Retinal pigment epithelial cell (primary cell): ENCODE measurements around the gene PCDHA11.
"Not testable (repeated sequence)": the region's sequence is repeated elsewhere in the genome, so short reads cannot be mapped to it uniquely, and the experiment has no call there.

ENCODE experiments used
- DNase-seq: peaks from one replicate; pipeline ENCODE4 v3.0.0-alpha.2; 2010; ENCODE audit warnings: low read depth
- H3K4me3 ChIP-seq: 2 replicates; pipeline ENCODE4 v1.5.1; 2011; ENCODE audit warnings: mild to moderate bottlenecking, low read length, control low read depth, moderate library complexity
- TF ChIP-seq, protein P1 (sequence below): conservative IDR thresholded peaks from 2 replicates; pipeline ENCODE4 v1.5.1; 2011; ENCODE audit warnings: low read depth, low read length, control low read depth, inconsistent platforms

Gene PCDHA11, protein sequence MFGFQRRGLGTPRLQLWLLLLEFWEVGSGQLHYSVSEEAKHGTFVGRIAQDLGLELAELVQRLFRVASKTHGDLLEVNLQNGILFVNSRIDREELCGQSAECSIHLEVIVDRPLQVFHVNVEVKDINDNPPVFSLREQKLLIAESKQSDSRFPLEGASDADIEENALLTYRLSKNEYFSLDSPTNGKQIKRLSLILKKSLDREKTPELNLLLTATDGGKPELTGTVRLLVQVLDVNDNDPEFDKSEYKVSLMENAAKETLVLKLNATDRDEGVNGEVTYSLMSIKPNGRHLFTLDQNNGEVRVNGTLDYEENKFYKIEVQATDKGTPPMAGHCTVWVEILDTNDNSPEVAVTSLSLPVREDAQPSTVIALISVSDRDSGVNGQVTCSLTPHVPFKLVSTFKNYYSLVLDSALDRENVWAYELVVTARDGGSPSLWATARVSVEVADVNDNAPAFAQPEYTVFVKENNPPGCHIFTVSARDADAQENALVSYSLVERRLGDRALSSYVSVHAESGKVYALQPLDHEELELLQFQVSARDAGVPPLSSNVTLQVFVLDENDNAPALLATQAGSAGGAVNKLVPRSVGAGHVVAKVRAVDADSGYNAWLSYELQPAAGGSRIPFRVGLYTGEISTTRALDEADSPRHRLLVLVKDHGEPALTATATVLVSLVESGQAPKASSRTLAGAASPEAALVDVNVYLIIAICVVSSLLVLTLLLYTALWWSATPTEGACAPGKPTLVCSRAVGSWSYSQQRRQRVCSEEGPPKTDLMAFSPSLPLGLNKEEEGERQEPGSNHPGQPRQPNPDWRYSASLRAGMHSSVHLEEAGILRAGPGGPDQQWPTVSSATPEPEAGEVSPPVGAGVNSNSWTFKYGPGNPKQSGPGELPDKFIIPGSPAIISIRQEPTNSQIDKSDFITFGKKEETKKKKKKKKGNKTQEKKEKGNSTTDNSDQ

DNA sequence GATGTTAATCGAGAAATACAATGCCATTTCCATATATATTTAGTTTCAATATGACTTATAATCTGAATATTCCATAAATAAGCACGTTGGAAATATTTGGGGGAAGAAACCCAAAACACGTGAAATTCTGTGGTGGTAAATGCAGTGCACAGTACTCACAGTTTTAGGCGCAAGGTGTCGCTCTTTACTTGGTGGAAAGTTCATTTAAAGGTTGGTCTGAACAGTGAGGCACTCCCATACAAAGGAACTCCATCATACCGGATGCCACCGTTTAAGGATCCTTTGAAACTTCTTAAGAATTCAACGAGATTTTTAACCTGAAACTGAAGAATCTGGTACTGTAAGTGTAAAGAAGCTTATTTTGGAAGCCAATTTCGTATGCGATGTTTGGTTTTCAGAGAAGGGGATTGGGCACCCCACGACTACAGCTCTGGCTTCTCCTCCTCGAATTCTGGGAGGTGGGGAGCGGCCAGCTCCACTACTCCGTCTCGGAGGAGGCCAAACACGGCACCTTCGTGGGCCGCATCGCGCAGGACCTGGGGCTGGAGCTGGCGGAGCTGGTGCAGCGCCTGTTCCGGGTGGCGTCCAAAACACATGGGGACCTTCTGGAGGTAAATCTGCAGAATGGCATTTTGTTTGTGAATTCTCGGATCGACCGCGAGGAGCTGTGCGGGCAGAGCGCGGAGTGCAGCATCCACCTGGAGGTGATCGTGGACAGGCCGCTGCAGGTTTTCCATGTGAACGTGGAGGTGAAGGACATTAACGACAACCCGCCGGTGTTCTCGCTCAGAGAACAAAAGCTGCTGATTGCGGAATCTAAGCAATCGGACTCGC is at the start of gene PCDHA11:
PCDHA11 (plus strand) TSS at position 237 of the 834 bp plus-strand sequence; CDS start at position 384, 147 bp downstream.
- DNase-seq, result no peak
- H3K4me3 ChIP-seq, result no peak within 1 kb of the TSS
- TF ChIP-seq, protein P1, sequence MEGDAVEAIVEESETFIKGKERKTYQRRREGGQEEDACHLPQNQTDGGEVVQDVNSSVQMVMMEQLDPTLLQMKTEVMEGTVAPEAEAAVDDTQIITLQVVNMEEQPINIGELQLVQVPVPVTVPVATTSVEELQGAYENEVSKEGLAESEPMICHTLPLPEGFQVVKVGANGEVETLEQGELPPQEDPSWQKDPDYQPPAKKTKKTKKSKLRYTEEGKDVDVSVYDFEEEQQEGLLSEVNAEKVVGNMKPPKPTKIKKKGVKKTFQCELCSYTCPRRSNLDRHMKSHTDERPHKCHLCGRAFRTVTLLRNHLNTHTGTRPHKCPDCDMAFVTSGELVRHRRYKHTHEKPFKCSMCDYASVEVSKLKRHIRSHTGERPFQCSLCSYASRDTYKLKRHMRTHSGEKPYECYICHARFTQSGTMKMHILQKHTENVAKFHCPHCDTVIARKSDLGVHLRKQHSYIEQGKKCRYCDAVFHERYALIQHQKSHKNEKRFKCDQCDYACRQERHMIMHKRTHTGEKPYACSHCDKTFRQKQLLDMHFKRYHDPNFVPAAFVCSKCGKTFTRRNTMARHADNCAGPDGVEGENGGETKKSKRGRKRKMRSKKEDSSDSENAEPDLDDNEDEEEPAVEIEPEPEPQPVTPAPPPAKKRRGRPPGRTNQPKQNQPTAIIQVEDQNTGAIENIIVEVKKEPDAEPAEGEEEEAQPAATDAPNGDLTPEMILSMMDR, result peak; percentile 25

DNA sequence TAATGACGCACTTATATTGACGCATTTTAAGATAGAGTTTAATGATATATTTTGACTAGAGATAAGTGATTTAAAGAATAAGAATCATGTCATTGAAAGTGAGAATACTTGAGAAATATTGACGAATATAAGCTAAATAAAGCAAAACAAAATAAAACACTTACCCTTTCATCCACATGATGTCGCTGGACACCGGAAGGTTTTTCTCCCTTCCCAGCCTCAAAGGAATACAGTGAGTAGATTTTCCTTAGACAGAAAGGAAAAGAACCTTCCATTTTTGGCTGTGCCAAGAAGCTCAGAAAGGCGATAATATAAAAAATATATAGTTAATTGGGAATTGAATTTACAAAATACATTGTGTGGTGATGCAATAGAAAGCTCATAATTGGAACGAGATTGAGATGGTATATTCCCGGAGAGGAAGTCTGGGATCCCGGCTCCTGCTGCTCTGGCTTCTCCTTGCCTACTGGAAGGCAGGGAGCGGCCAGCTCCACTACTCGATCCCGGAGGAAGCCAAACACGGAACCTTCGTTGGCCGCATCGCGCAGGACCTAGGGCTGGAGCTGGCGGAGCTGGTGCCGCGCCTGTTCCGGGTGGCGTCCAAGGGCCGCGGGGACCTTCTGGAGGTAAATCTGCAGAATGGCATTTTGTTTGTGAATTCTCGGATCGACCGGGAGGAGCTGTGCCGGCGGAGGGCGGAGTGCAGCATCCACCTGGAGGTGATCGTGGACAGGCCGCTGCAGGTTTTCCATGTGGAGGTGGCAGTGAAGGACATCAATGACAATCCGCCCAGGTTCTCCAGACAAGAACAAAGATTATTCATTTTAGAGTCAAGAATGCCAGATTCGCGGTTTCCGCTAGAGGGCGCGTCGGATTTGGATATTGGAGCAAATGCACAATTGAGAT is 47.1 kb upstream of the PCDHA11 start, which contains the start of gene PCDHA5:
PCDHA5 (plus strand) TSS at position 239 of the 906 bp plus-strand sequence.
- DNase-seq, result no peak
- H3K4me3 ChIP-seq, result no peak within 1 kb of the TSS
- TF ChIP-seq, protein P1, result peak; percentile 64

DNA sequence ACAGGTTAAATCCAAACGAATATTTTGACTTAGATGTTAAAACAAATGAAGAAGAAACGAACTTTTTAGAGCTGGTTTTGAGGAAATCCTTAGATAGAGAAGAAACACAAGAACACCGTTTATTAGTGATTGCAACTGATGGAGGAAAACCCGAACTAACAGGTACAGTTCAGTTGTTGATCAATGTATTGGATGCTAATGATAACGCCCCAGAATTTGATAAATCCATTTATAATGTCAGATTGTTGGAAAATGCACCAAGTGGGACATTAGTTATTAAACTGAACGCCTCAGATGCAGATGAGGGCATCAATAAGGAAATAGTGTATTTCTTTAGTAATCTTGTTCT is 46.5 kb upstream of the PCDHA11 start:
- H3K4me3 ChIP-seq, result no peak overlapping the region
- TF ChIP-seq, protein P1, result no peak
- no peak for DNase-seq

DNA sequence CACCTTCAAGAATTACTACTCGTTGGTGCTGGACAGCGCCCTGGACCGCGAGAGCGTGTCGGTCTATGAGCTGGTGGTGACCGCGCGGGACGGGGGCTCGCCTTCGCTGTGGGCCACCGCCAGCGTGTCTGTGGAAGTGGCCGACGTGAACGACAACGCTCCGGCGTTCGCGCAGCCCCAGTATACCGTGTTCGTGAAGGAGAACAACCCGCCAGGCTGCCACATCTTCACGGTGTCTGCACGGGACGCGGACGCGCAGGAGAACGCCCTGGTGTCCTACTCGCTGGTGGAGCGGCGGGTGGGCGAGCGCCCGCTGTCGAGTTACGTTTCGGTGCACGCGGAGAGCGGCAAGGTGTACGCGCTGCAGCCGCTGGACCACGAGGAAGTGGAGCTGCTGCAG is 45.8 kb upstream of the PCDHA11 start:
- not testable (repeated sequence) for DNase-seq, H3K4me3 ChIP-seq

DNA sequence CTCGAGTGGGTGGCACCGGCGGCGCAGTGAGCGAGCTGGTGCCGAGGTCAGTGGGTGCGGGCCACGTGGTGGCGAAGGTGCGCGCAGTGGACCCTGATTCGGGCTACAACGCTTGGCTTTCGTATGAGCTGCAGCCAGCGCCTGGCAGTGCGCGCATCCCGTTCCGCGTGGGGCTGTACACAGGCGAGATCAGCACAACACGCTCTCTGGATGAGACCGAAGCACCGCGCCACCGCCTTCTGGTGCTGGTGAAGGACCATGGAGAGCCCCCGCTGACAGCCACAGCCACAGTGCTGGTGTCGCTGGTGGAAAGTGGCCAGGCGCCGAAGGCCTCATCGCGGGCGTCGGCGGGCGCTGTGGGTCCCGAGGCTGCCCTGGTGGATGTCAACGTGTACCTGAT is 45.3 kb upstream of the PCDHA11 start:
- no peak for DNase-seq
- H3K4me3 ChIP-seq, result no peak overlapping the region
- TF ChIP-seq, protein P1, result no peak

DNA sequence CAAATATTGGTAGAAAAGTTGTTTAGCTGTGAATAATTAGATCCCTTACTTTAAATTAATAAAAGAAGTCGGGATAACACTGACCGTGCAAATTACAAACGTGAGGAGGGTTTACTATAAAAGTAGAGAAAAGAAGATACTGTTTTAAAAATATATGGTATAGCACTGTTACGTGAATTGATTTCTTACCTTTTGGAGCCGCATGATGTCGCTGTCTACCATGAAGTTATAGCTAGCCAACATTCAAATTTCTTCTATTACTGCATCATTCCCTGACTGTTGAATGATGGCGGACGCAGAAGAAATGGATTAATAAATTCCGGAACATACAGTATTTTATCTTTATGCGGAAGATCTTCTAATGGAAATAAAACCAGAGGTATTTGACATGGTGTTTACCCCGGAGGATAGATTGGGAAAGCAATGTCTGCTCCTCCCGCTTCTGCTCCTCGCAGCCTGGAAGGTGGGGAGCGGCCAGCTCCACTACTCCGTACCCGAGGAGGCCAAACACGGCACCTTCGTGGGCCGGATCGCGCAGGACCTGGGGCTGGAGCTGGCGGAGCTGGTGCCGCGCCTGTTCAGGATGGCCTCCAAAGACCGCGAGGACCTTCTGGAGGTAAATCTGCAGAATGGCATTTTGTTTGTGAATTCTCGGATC is 40.9 kb upstream of the PCDHA11 start, which contains the start of gene PCDHA6:
PCDHA6 (plus strand) TSS at position 257 of the 658 bp plus-strand sequence; CDS start at position 389, 132 bp downstream.
- TF ChIP-seq, protein P1, result peak; percentile 19
- no peak for DNase-seq
- no peak within 1 kb of the TSS for H3K4me3 ChIP-seq
